AG09309 (cell line): Measurements from ENCODE around the gene ATP9A.

Source experiments
- DNase-seq: peaks from one replicate; pipeline ENCODE4 v3.0.0-alpha.2; 2010; ENCODE audit warnings: low read depth
- H3K4me3 ChIP-seq: 2 replicates; pipeline ENCODE4 v1.5.1; 2011; ENCODE audit warnings: mild to moderate bottlenecking, low read depth, low read length, moderate library complexity; ENCODE audit not compliant: control insufficient read depth
- CTCF ChIP-seq: IDR thresholded peaks from 2 replicates; pipeline ENCODE4 v1.5.1; 2011; ENCODE audit warnings: mild to moderate bottlenecking, low read depth, low read length, inconsistent platforms; ENCODE audit not compliant: insufficient read depth, control insufficient read depth; ENCODE audit errors: missing control alignments

ATP9A gene

GRCh38 chr20:51549474-51549873 is 218.7 kb downstream of the ATP9A start:
- H3K4me3 ChIP-seq = no peak overlapping the region
- TF ChIP-seq CTCF = no peak
- no peak for DNase-seq

- TF ChIP-seq CTCF = no peak
Observed at GRCh38 chr20:51547951-51548350, 220.2 kb downstream of the ATP9A start.

More at GRCh38 chr20:51547951-51548350, 220.2 kb downstream of the ATP9A start:
- DNase-seq = no peak
- H3K4me3 ChIP-seq = no peak overlapping the region
